KMS-11 (cell line): ENCODE results near the gene CELSR3.
A peak's percentile ranks its signal among the peaks of the same experiment; 100 is the strongest.

Experiments
- H2AFZ ChIP-seq: fragments of 200-600 bp; sonication (generic); 2 replicates; pipeline ENCODE4 v1.6.1; 2016; ENCODE audit warnings: antibody characterized with exemption, mixed run types, low read depth
- H3K27ac ChIP-seq: fragments of 200-600 bp; sonication (generic); 2 replicates; pipeline ENCODE4 v1.6.1; 2016; ENCODE audit warnings: mild to moderate bottlenecking, mixed run types
- H3K27me3 ChIP-seq: fragments of 200-600 bp; sonication (generic); 2 replicates; pipeline ENCODE4 v1.6.1; 2017; ENCODE audit warnings: mild to moderate bottlenecking, low read depth, mixed run types, moderate library complexity; ENCODE audit not compliant: insufficient read depth
- H3K36me3 ChIP-seq: fragments of 200-600 bp; sonication (generic); 2 replicates; pipeline ENCODE4 v1.6.1; 2017; ENCODE audit warnings: mild to moderate bottlenecking, mixed run types; ENCODE audit not compliant: insufficient read depth
- H3K4me1 ChIP-seq: fragments of 200-600 bp; sonication (generic); 2 replicates; pipeline ENCODE4 v1.6.1; 2016; ENCODE audit warnings: mild to moderate bottlenecking, low read depth, mixed run types; ENCODE audit not compliant: poor library complexity, severe bottlenecking
- H3K4me2 ChIP-seq: fragments of 200-600 bp; sonication (generic); 2 replicates; pipeline ENCODE4 v1.7.0; 2016; ENCODE audit warnings: mild to moderate bottlenecking, mixed run types
- H3K4me3 ChIP-seq: fragments of 200-600 bp; sonication (generic); IDR thresholded peaks from 2 replicates; pipeline ENCODE4 v1.6.1; 2017; ENCODE audit warnings: low read depth, low read length, mixed read lengths; ENCODE audit not compliant: insufficient read depth
- H3K79me2 ChIP-seq: fragments of 200-600 bp; sonication (generic); 2 replicates; pipeline ENCODE4 v1.6.1; 2016; ENCODE audit warnings: low read depth, mixed run types; ENCODE audit not compliant: insufficient read depth
- H3K9ac ChIP-seq: fragments of 200-600 bp; sonication (generic); 2 replicates; pipeline ENCODE4 v1.6.1; 2016; ENCODE audit warnings: mild to moderate bottlenecking, mixed run types
- H4K20me1 ChIP-seq: fragments of 200-600 bp; sonication (generic); 2 replicates; pipeline ENCODE4 v1.6.1; 2016; ENCODE audit warnings: mild to moderate bottlenecking, mixed run types; ENCODE audit not compliant: insufficient read depth
- TF ChIP-seq, protein P1 (sequence below): fragments of 200-600 bp; sonication (generic); conservative IDR thresholded peaks from 2 replicates; pipeline ENCODE4 v1.6.1; 2017; ENCODE audit warnings: low read depth, mild to moderate bottlenecking, antibody characterized with exemption, low read length, moderate library complexity, mixed read lengths

CELSR3 gene

DNA sequence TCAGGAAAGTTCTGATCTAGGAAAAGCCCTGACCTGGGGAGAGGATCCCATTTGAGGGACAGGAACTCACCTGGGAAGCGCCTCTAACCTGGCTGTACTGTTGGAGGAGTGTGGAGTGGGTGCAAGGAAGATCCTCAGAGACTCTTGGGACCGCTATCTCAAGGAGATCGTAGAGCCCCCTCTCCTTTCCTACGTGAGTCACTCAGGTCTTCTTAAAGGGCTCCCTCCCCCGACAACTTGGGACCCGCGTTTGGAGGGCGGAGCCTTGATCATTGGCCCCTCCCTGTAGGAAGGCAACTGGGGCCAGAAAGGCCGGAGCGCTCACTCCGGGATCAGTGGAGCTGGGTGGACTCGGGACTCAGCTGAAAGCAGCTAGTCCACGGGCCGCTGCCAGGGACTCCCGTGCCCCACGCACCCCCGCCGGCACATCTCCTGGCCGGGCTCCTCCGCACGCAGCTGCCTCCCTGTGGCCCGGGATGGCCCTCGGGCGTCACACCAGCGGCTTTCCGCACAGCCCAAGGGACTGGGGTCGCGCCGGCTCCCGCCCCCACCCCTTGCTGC, 27.9 kb downstream of the CELSR3 start:
- H2AFZ ChIP-seq: peak overlapping the region; percentile 52
- peak overlapping the region; percentile 22; the same call in 1 of the 2 replicates for H3K9ac ChIP-seq
- no peak overlapping the region for H3K4me3 ChIP-seq
- no peak overlapping the region for H3K27ac ChIP-seq
- TF ChIP-seq, protein P1, sequence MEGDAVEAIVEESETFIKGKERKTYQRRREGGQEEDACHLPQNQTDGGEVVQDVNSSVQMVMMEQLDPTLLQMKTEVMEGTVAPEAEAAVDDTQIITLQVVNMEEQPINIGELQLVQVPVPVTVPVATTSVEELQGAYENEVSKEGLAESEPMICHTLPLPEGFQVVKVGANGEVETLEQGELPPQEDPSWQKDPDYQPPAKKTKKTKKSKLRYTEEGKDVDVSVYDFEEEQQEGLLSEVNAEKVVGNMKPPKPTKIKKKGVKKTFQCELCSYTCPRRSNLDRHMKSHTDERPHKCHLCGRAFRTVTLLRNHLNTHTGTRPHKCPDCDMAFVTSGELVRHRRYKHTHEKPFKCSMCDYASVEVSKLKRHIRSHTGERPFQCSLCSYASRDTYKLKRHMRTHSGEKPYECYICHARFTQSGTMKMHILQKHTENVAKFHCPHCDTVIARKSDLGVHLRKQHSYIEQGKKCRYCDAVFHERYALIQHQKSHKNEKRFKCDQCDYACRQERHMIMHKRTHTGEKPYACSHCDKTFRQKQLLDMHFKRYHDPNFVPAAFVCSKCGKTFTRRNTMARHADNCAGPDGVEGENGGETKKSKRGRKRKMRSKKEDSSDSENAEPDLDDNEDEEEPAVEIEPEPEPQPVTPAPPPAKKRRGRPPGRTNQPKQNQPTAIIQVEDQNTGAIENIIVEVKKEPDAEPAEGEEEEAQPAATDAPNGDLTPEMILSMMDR: no peak
- no peaks in the 10 kb centered on the region for H3K79me2 ChIP-seq
- no peaks in the 10 kb centered on the region for H3K36me3 ChIP-seq
- H3K4me1 ChIP-seq: no peaks in the 10 kb centered on the region
- H4K20me1 ChIP-seq: no peaks in the 10 kb centered on the region
- H3K27me3 ChIP-seq: no peaks in the 10 kb centered on the region
- peak overlapping the region; percentile 31 for H3K4me2 ChIP-seq

DNA sequence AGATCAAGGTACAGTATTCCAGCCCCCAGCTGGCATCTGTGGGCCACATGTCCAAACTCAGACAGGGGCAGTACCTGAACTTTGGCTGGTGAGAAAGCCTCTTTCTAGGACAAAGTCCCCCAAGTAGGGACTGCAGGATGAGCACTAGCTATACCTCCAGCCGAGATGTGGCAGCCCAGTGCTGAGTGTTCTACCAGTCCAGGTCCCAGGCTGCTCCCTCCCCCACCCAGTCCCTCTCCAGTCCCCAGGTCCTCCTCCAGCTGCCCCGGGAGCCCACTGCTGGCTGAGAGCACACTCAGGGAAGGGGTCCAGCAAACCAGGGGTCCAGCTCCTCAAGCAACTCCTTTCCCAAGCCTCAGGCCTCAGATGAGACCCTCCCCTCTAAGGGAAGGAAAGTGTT, 28.9 kb downstream of the CELSR3 start:
- H3K27ac ChIP-seq: no peak overlapping the region
- no peaks in the 10 kb centered on the region for H3K79me2 ChIP-seq
- H3K4me3 ChIP-seq: no peak overlapping the region
- no peak overlapping the region for H3K4me2 ChIP-seq
- no peak overlapping the region for H3K9ac ChIP-seq
- no peak overlapping the region for H2AFZ ChIP-seq
- no peaks in the 10 kb centered on the region for H3K36me3 ChIP-seq
- TF ChIP-seq, protein P1: no peak
- no peaks in the 10 kb centered on the region for H4K20me1 ChIP-seq
- H3K4me1 ChIP-seq: no peaks in the 10 kb centered on the region
- H3K27me3 ChIP-seq: no peaks in the 10 kb centered on the region

DNA sequence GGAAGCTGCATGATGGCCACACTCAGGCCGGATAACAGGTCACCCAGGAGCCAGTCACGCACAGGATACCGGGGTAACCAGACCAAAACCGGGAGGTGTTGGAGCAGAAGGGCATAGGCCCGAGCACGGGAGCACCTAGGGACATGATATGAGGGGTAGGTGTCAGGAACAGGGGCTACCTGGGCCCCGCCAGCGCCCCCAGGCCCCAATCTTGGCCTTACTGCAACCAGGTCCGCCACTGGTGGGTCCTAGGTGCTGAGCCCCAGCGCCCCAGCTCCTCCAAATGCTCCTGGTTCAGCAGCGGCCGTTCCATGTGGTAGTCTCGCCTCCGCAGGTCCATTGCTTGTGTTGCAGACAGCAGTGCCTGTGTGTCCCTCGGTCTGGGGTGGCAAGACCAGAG, 29.4 kb downstream of the CELSR3 start:
- no peaks in the 10 kb centered on the region for H3K4me1 ChIP-seq
- H3K79me2 ChIP-seq: no peaks in the 10 kb centered on the region
- no peak overlapping the region for H2AFZ ChIP-seq
- no peak overlapping the region for H3K4me2 ChIP-seq
- no peak overlapping the region for H3K27ac ChIP-seq
- H4K20me1 ChIP-seq: no peaks in the 10 kb centered on the region
- no peak overlapping the region for H3K4me3 ChIP-seq
- TF ChIP-seq, protein P1: no peak
- H3K9ac ChIP-seq: no peak overlapping the region
- no peaks in the 10 kb centered on the region for H3K27me3 ChIP-seq
- H3K36me3 ChIP-seq: no peaks in the 10 kb centered on the region

DNA sequence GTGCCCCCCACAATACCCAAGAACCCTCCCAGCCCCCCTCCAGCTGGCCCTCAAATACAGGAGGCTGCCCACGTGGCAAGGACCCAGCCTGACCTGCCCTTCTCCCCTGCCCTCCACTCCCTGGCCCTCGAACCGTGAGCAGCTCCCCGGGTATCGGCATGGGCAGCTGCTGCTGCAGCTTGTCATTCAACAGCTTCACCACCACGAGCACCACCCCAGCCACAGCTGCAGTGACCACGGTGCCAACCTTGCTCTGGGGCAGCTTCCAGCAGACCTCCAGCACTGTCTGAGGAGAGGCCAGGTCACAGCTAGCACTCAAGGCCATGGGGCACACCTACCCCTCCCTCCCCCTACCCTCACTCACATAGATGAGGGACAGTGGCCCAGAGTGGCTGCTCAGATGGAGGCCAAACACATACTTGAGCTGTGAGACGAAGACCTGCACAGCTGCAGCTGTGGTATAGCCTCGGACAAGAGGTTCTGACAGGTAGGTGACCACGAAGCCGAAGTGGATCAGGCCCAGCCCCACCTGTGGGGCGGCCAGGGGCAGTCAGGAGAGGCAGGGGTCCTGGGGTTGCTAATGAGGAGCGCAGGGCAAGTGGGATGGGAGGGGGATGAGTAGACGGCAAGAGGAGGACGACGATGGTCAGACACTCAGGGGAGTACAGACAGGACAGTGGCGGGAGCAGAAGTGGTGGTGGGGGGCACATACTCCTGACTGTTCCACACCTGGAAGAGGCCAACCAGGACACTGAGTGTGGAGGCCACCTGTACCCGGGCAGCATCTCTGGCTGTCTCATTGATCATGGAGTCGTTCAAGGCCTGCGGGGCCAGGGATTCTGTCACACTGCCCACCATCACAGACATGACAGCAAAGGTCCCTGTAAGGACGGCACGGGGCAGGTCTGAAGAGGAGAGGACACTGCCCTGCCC, 30.9 kb downstream of the CELSR3 start:
- no peak overlapping the region for H3K4me3 ChIP-seq
- H3K4me1 ChIP-seq: no peaks in the 10 kb centered on the region

More for the DNA sequence above, 30.9 kb downstream of the CELSR3 start:
- no peaks in the 10 kb centered on the region for H3K36me3 ChIP-seq
- H3K4me2 ChIP-seq: no peak overlapping the region
- no peak overlapping the region for H3K27ac ChIP-seq
- no peaks in the 10 kb centered on the region for H3K79me2 ChIP-seq
- H2AFZ ChIP-seq: no peak overlapping the region
- no peak overlapping the region for H3K9ac ChIP-seq
- no peaks in the 10 kb centered on the region for H4K20me1 ChIP-seq
- TF ChIP-seq, protein P1: no peak
- H3K27me3 ChIP-seq: no peaks in the 10 kb centered on the region
